HCT116 (cell line): ENCODE data around the gene PTPRZ1. TPM values are rescaled to one million over a fixed set of nuclear protein-coding genes. Genes with fewer than 3 reads are reported as not detected.

ENCODE experiments used
- ATAC-seq: fragments of 200-7000 bp; cut with Tn5 transposase; 2 replicates; pipeline ENCODE4 v1.9.1; 2020; ENCODE audit warnings: mild to moderate bottlenecking, moderate library complexity
- BruUV-seq: library from RNA; stranded (reverse); fragments of 400-500 nt; replicated peaks from 2 replicates; lab custom pipeline; 2021; lab: Mats Ljungman, UMichigan
- CTCF ChIA-PET: fragments of 300-600 bp; sonication (Branson Sonifier 250); formaldehyde crosslinking; loops from one replicate; lab custom pipeline; 2021; ENCODE audit warnings: antibody characterized with exemption; lab: Charles Lee
- POLR2A ChIA-PET: fragments of 300-600, 350-600 bp; sonication (Branson Sonifier 250); formaldehyde crosslinking; loops from one replicate; lab custom pipeline; 2021; ENCODE audit warnings: antibody characterized with exemption; lab: Charles Lee
- RAD21 ChIA-PET, 2 experiments: fragments of 300-600 bp; sonication (Branson Sonifier 250); formaldehyde crosslinking; loops; one replicate each; lab custom pipeline; 2023; ENCODE audit warnings: low total read pairs in 2 of 2; ENCODE audit not compliant: uncharacterized antibody in 2 of 2, unreplicated experiment in 2 of 2, low non-redundant PET in 1 of 2; lab: Charles Lee
- DNase-seq: peaks from one replicate; pipeline ENCODE4 v3.0.0-alpha.2; 2010; ENCODE audit warnings: low read depth, low spot score
- H2AFZ ChIP-seq: fragments of 200-600 bp; shearing (Covaris generic), sonication (generic); 2 replicates; pipeline ENCODE4 v1.6.1; 2017; ENCODE audit warnings: low read depth, mixed run types, mixed read lengths, antibody characterized with exemption, low read length; ENCODE audit not compliant: poor library complexity, severe bottlenecking
- H3K27ac ChIP-seq: 2 replicates; pipeline ENCODE4 v1.5.1; 2012; ENCODE audit warnings: low read depth, low read length
- H3K27me3 ChIP-seq: fragments of 200-600 bp; sonication (generic); 2 replicates; pipeline ENCODE4 v1.6.1; 2016; ENCODE audit warnings: mixed run types, low read length, mixed read lengths; ENCODE audit not compliant: insufficient read depth
- H3K36me3 ChIP-seq, 2 experiments: fragments of 200-500 bp in 1 of 2; fragments of 200-600 bp in 1 of 2; sonication (Bioruptor generic) in 1 of 2; sonication (generic) in 1 of 2; 2 replicates each; pipeline versions ENCODE4 v1.5.1 to v1.6.1; 2014 to 2016; ENCODE audit warnings: low read length in 2 of 2, inconsistent platforms in 1 of 2, mixed read lengths in 1 of 2, mixed run types in 1 of 2; ENCODE audit not compliant: insufficient read depth in 2 of 2, control insufficient read depth in 1 of 2
- H3K4me1 ChIP-seq, 2 experiments: fragments of 200-600 bp in 1 of 2; sonication (generic) in 1 of 2; 2 replicates each; pipeline versions ENCODE4 v1.5.1 to v1.6.1; 2012 to 2017; ENCODE audit warnings: low read length in 2 of 2, inconsistent platforms in 1 of 2, mild to moderate bottlenecking in 1 of 2, mixed read lengths in 1 of 2, mixed run types in 1 of 2, moderate library complexity in 1 of 2; ENCODE audit not compliant: insufficient read depth in 2 of 2, control insufficient read depth in 1 of 2
- H3K4me2 ChIP-seq: fragments of 200-600 bp; sonication (generic); 2 replicates; pipeline ENCODE4 v1.6.1; 2017; ENCODE audit warnings: mixed run types, low read length, mixed read lengths
- H3K4me3 ChIP-seq, 2 experiments: fragments of 200-600 bp in 1 of 2; sonication (generic) in 1 of 2; replicated peaks in 1 of 2; 2 replicates each; pipeline ENCODE4 v1.5.1; 2011 to 2016; ENCODE audit warnings: low read length in 2 of 2, control low read depth in 1 of 2, low read depth in 1 of 2, mild to moderate bottlenecking in 1 of 2, mixed read lengths in 1 of 2, mixed run types in 1 of 2
- H3K79me2 ChIP-seq: fragments of 200-600 bp; sonication (generic); 2 replicates; pipeline ENCODE4 v1.6.1; 2017; ENCODE audit warnings: mild to moderate bottlenecking, mixed run types, low read length, moderate library complexity, mixed read lengths; ENCODE audit not compliant: insufficient read depth
- H3K9ac ChIP-seq: fragments of 200-600 bp; sonication (generic); 2 replicates; pipeline ENCODE4 v1.6.1; 2016; ENCODE audit warnings: low read length, mixed read lengths
- H3K9me2 ChIP-seq: fragments of 200-600 bp; sonication (generic), shearing (Covaris generic); 2 replicates; pipeline ENCODE4 v1.6.1; 2017; ENCODE audit warnings: mixed run types, mild to moderate bottlenecking, moderate library complexity; ENCODE audit not compliant: insufficient read depth
- H3K9me3 ChIP-seq, 2 experiments: fragments of 200-500 bp in 1 of 2; fragments of 200-600 bp in 1 of 2; sonication (Bioruptor generic) in 1 of 2; sonication (generic) in 1 of 2; 2 replicates each; pipeline ENCODE4 v1.6.1; 2014 to 2017; ENCODE audit warnings: low read length in 2 of 2, mixed read lengths in 2 of 2, inconsistent platforms in 1 of 2, low read depth in 1 of 2, mild to moderate bottlenecking in 1 of 2, mixed run types in 1 of 2, moderate library complexity in 1 of 2; ENCODE audit not compliant: control insufficient read depth in 1 of 2, insufficient read depth in 1 of 2
- H4K20me1 ChIP-seq: fragments of 200-600 bp; sonication (generic), shearing (Covaris generic); 2 replicates; pipeline ENCODE4 v1.6.1; 2017; ENCODE audit warnings: mixed run types, mild to moderate bottlenecking, moderate library complexity; ENCODE audit not compliant: insufficient read depth
- ATF3 ChIP-seq: IDR thresholded peaks from 2 replicates; pipeline ENCODE4 v1.6.1; 2012
- CBX3 ChIP-seq: IDR thresholded peaks from 2 replicates; pipeline ENCODE4 v1.6.1; 2012; ENCODE audit warnings: low read depth
- CTCF ChIP-seq, 3 experiments: fragments of 200-600 bp in 1 of 3; sonication (generic) in 1 of 3; IDR thresholded peaks in 2 of 3; conservative IDR thresholded peaks in 1 of 3; 2 replicates each; pipeline ENCODE4 v1.5.1; 2012 to 2017; ENCODE audit warnings: low read depth in 2 of 3, low read length in 2 of 3, antibody characterized with exemption in 1 of 3, borderline replicate concordance in 1 of 3, control low read depth in 1 of 3, mild to moderate bottlenecking in 1 of 3, mixed read lengths in 1 of 3, mixed run types in 1 of 3, moderate library complexity in 1 of 3; ENCODE audit not compliant: insufficient read depth in 1 of 3
- EGR1 ChIP-seq: IDR thresholded peaks from 2 replicates; pipeline ENCODE4 v1.6.1; 2012; ENCODE audit warnings: low read depth
- ELF1 ChIP-seq: IDR thresholded peaks from 2 replicates; pipeline ENCODE4 v1.6.1; 2012; ENCODE audit warnings: low read depth, borderline replicate concordance
- EZH2 ChIP-seq: fragments of 200-600 bp; sonication (generic); IDR thresholded peaks from 2 replicates; pipeline ENCODE4 v1.6.1; 2017; ENCODE audit warnings: antibody characterized with exemption, mixed run types
- EZH2phosphoT487 ChIP-seq: fragments of 200-600 bp; IDR thresholded peaks from 2 replicates; pipeline ENCODE4 v1.6.1; 2018; ENCODE audit warnings: antibody characterized with exemption, borderline replicate concordance
- FOSL1 ChIP-seq: IDR thresholded peaks from 2 replicates; pipeline ENCODE4 v1.6.1; 2012; ENCODE audit warnings: low read depth
- JUND ChIP-seq: IDR thresholded peaks from 2 replicates; pipeline ENCODE4 v1.6.1; 2012
- POLR2A ChIP-seq: IDR thresholded peaks from 2 replicates; pipeline ENCODE4 v1.7.0; 2011; ENCODE audit warnings: borderline replicate concordance; ENCODE audit not compliant: insufficient read depth, insufficient read length; ENCODE audit errors: extremely low read depth
- RAD21 ChIP-seq: IDR thresholded peaks from 2 replicates; pipeline ENCODE4 v1.6.1; 2012; ENCODE audit warnings: low read depth, mild to moderate bottlenecking
- REST ChIP-seq: IDR thresholded peaks from 2 replicates; pipeline ENCODE4 v1.6.1; 2012; ENCODE audit warnings: low read depth
- SIN3A ChIP-seq: IDR thresholded peaks from 2 replicates; pipeline ENCODE4 v1.6.1; 2012; ENCODE audit warnings: low read depth
- SRF ChIP-seq: IDR thresholded peaks from 2 replicates; pipeline ENCODE4 v1.6.1; 2012; ENCODE audit warnings: low read depth
- TCF7L2 ChIP-seq: IDR thresholded peaks from 2 replicates; pipeline ENCODE4 v1.7.0; 2011; ENCODE audit warnings: borderline replicate concordance, inconsistent platforms; ENCODE audit not compliant: insufficient read depth, insufficient read length; ENCODE audit errors: extremely low read depth
- YY1 ChIP-seq: IDR thresholded peaks from 2 replicates; pipeline ENCODE4 v1.6.1; 2011; ENCODE audit warnings: low read length, low read depth, moderate library complexity, mild to moderate bottlenecking; ENCODE audit not compliant: insufficient replicate concordance; ENCODE audit errors: extremely low read depth
- ZBTB33 ChIP-seq: IDR thresholded peaks from 2 replicates; pipeline ENCODE4 v1.6.1; 2011; ENCODE audit warnings: mild to moderate bottlenecking, low read length, moderate library complexity; ENCODE audit not compliant: insufficient replicate concordance; ENCODE audit errors: extremely low read depth
- ZFX ChIP-seq: fragments of 450-650 bp; IDR thresholded peaks from 2 replicates; pipeline ENCODE4 v1.6.1; 2017
- ZNF274 ChIP-seq: fragments of 200-500 bp; sonication (Bioruptor generic); IDR thresholded peaks from 2 replicates; pipeline ENCODE4 v1.6.1; 2014; ENCODE audit warnings: mild to moderate bottlenecking, low read depth, low read length, inconsistent platforms
- intact Hi-C: fragments of 100-400 bp; cut with micrococcal nuclease; formaldehyde crosslinking; loops from 2 replicates; pipeline ENCODE4 v1.10.0; 2022
- total RNA-seq: library from RNA; stranded (reverse); gene quantifications from one replicate; pipeline ENCODE4 v1.2.1, GENCODE V29; 2021; ENCODE audit not compliant: unreplicated experiment

The PTPRZ1 gene
- total RNA-seq, 1 experiment from 2014 or later = 0.25 TPM

GRCh38 chr7:121932768-121933167 is 59.8 kb downstream of the PTPRZ1 start:
- TF ChIP-seq ZFX (no peak), EGR1 (no peak), CBX3 (no peak), POLR2A (no peak), REST (no peak), TCF7L2 (no peak), CTCF (IDR thresholded peaks at IDR 0.05 in 2 of 3, conservative IDR thresholded peaks at IDR 0.05 in 1 of 3; ENCODE audit: borderline replicate concordance in 1 of 3, insufficient read depth in 1 of 3, low read depth in 2 of 3, low read length in 2 of 3) (no peak), SRF (no peak), YY1 (no peak), ELF1 (no peak), SIN3A (no peak), JUND (no peak), ZNF274 (no peak), EZH2phosphoT487 (no peak), EZH2 (no peak), ATF3 (no peak), FOSL1 (no peak), RAD21 (no peak), ZBTB33 (no peak)
- ChIA-PET CTCF (no interaction called here), RAD21 (no interaction called here), POLR2A (no interaction called here)
- Histone ChIP-seq H4K20me1 (no peaks in the 10 kb centered on the region), H3K4me2 (no peak overlapping the region), H3K4me3 (no peak overlapping the region), H3K9me3 (no peaks in the 10 kb centered on the region), H2AFZ (no peak overlapping the region), H3K9ac (no peak overlapping the region), H3K36me3 (no peaks in the 10 kb centered on the region), H3K4me1 (no peaks in the 10 kb centered on the region), H3K79me2 (no peaks in the 10 kb centered on the region), H3K27me3 (no peaks in the 10 kb centered on the region), H3K9me2 (no peaks in the 10 kb centered on the region), H3K27ac (no peak overlapping the region)
- BruUV-seq = no TSS peak
- ATAC-seq (no peak), DNase-seq (no peak)
- intact Hi-C loops = no loop called here
